Liver (tissue), 9 donors: ENCODE results near the gene EXOSC5. TPM values are rescaled to one million over a fixed set of nuclear protein-coding genes. Genes with fewer than 3 reads are reported as not detected.

Source experiments
- DNase-seq: peaks from one replicate; pipeline ENCODE4 v3.0.0-alpha.2; 2017; ENCODE audit warnings: low spot score
- H3K27ac ChIP-seq, 2 donors: one replicate each; pipeline ENCODE4 v1.7.0; 2013; ENCODE audit warnings: inconsistent platforms in 2 of 2, low read length in 2 of 2, control low read depth in 1 of 2, low read depth in 1 of 2, mild to moderate bottlenecking in 1 of 2
- H3K27me3 ChIP-seq, 4 donors: one replicate each; pipeline versions ENCODE4 v1.6.1 to v1.7.0; 2013; ENCODE audit warnings: low read length in 3 of 4, inconsistent platforms in 1 of 4, mild to moderate bottlenecking in 1 of 4, moderate library complexity in 1 of 4; ENCODE audit not compliant: control insufficient read depth in 4 of 4, insufficient read depth in 4 of 4
- H3K36me3 ChIP-seq, 4 donors: one replicate each; pipeline versions ENCODE4 v1.6.1 to v1.7.0; 2013; ENCODE audit warnings: low read length in 3 of 4, mild to moderate bottlenecking in 3 of 4, low read depth in 1 of 4, moderate library complexity in 1 of 4; ENCODE audit not compliant: control insufficient read depth in 4 of 4, insufficient read depth in 3 of 4
- H3K4me1 ChIP-seq, 4 donors: one replicate each; pipeline versions ENCODE4 v1.6.1 to v1.7.0; 2013; ENCODE audit warnings: low read length in 3 of 4, mild to moderate bottlenecking in 3 of 4, moderate library complexity in 1 of 4; ENCODE audit not compliant: control insufficient read depth in 4 of 4, insufficient read depth in 4 of 4
- H3K4me3 ChIP-seq, 3 donors: one replicate each; pipeline versions ENCODE4 v1.6.1 to v1.7.0; 2013; ENCODE audit warnings: low read length in 3 of 3, control low read depth in 1 of 3, low read depth in 1 of 3, mild to moderate bottlenecking in 1 of 3
- H3K9ac ChIP-seq, 2 donors: one replicate each; pipeline ENCODE4 v1.7.0; 2013; ENCODE audit warnings: low read length in 2 of 2, mild to moderate bottlenecking in 2 of 2, moderate library complexity in 2 of 2, control low read depth in 1 of 2, low read depth in 1 of 2
- H3K9me3 ChIP-seq, 4 donors: one replicate each; pipeline versions ENCODE4 v1.6.1 to v1.7.0; 2013; ENCODE audit warnings: low read length in 3 of 4; ENCODE audit not compliant: control insufficient read depth in 4 of 4
- ATF3 ChIP-seq: IDR thresholded peaks from 2 replicates; pipeline ENCODE4 v1.6.1; 2016; ENCODE audit warnings: antibody characterized with exemption
- CTCF ChIP-seq: fragments of 150-350 bp; IDR thresholded peaks from 2 replicates; pipeline ENCODE4 v1.5.1; 2017; ENCODE audit warnings: improper control_type of control experiment, low read depth, low read length; ENCODE audit not compliant: missing input control
- EGR1 ChIP-seq, 2 donors: IDR thresholded peaks; 2 replicates each; pipeline ENCODE4 v1.6.1; 2016 to 2018; ENCODE audit warnings: antibody characterized with exemption in 2 of 2, low read depth in 2 of 2
- FOXA1 ChIP-seq: IDR thresholded peaks from 2 replicates; pipeline ENCODE4 v1.6.1; 2016; ENCODE audit warnings: antibody characterized with exemption
- FOXA2 ChIP-seq: IDR thresholded peaks from 2 replicates; pipeline ENCODE4 v1.6.1; 2016; ENCODE audit warnings: antibody characterized with exemption
- GABPA ChIP-seq, 2 donors: IDR thresholded peaks in 1 of 2; conservative IDR thresholded peaks in 1 of 2; 2 replicates each; pipeline ENCODE4 v1.6.1; 2016; ENCODE audit warnings: antibody characterized with exemption in 2 of 2, mild to moderate bottlenecking in 1 of 2, moderate library complexity in 1 of 2
- HNF4A ChIP-seq, 2 donors: conservative IDR thresholded peaks; 2 replicates each; pipeline ENCODE4 v1.6.1; 2016; ENCODE audit warnings: antibody characterized with exemption in 2 of 2, mild to moderate bottlenecking in 2 of 2
- HNF4G ChIP-seq: IDR thresholded peaks from 2 replicates; pipeline ENCODE4 v1.6.1; 2016; ENCODE audit warnings: antibody characterized with exemption
- JUND ChIP-seq, 2 donors: IDR thresholded peaks; 2 replicates each; pipeline ENCODE4 v1.6.1; 2016; ENCODE audit warnings: antibody characterized with exemption in 2 of 2
- MAX ChIP-seq: IDR thresholded peaks from 2 replicates; pipeline ENCODE4 v1.6.1; 2016; ENCODE audit warnings: antibody characterized with exemption
- NR2F2 ChIP-seq: IDR thresholded peaks from 2 replicates; pipeline ENCODE4 v1.6.1; 2016; ENCODE audit warnings: antibody characterized with exemption
- RAD21 ChIP-seq, 2 donors: IDR thresholded peaks; 2 replicates each; pipeline ENCODE4 v1.6.1; 2016; ENCODE audit warnings: antibody characterized with exemption in 2 of 2, mild to moderate bottlenecking in 2 of 2
- REST ChIP-seq: IDR thresholded peaks from 2 replicates; pipeline ENCODE4 v1.6.1; 2016; ENCODE audit warnings: antibody characterized with exemption, mild to moderate bottlenecking
- RXRA ChIP-seq, 2 donors: IDR thresholded peaks; 2 replicates each; pipeline ENCODE4 v1.6.1; 2017 to 2018; ENCODE audit warnings: antibody characterized with exemption in 2 of 2, mild to moderate bottlenecking in 1 of 2
- SP1 ChIP-seq: IDR thresholded peaks from 2 replicates; pipeline ENCODE4 v1.6.1; 2018; ENCODE audit warnings: antibody characterized with exemption, mild to moderate bottlenecking
- YY1 ChIP-seq: IDR thresholded peaks from 2 replicates; pipeline ENCODE4 v1.6.1; 2016; ENCODE audit warnings: antibody characterized with exemption, mild to moderate bottlenecking
- ZBTB33 ChIP-seq: IDR thresholded peaks from 2 replicates; pipeline ENCODE4 v1.6.1; 2016; ENCODE audit warnings: antibody characterized with exemption
- WGBS: extraction: QIAGEN DNeasy Blood & Tissue Kit; methylation state at CpG from one replicate; pipeline ENCODE4 v1.1.7; 2013; 5-methylcytosine and 5-hydroxymethylcytosine counted together
- polyA plus RNA-seq, 2 donors: library from polyadenylated mRNA; stranded (reverse) in 1 of 2; unstranded in 1 of 2; fragments of 200-250 nt in 1 of 2; fragments of >200 nt in 1 of 2; fragmentation: Nextera tagmentation in 1 of 2; extraction: Ambion mirVana in 1 of 2; gene quantifications; one replicate each; pipeline versions ENCODE4 v1.2.1 to v1.2.3, GENCODE V29; 2013 to 2015
- total RNA-seq, 2 donors: library from RNA; depleted of rRNA; stranded (reverse); fragments of >200 nt; gene quantifications; one replicate each; pipeline ENCODE4 v1.2.3, GENCODE V29; 2014
- donor health status: healthy.
- donor health status: healthy.
- donor health status: healthy.
- donor health status: healthy.
- donor health status: healthy.

EXOSC5 gene
- total and polyA plus RNA-seq, 4 donors, result 8.3 to 26.7 (median 18.9) TPM

- no peak for TF ChIP-seq CTCF
- TF ChIP-seq HNF4A (conservative IDR thresholded peaks at IDR 0.05), result no peak
- TF ChIP-seq GABPA (IDR thresholded peaks at IDR 0.05 in 1 of 2, conservative IDR thresholded peaks at IDR 0.05 in 1 of 2), result no peak
- TF ChIP-seq NR2F2, result no peak
Observed at GRCh38 chr19:41415154-41415571, 18.0 kb upstream of the EXOSC5 start (continued).

GRCh38 chr19:41414461-41414860, 17.3 kb upstream of the EXOSC5 start:
- WGBS, result 92% methylated on average over 9 of the region's 9 CpGs
- no peak for DNase-seq
- H3K9me3 ChIP-seq, result no peaks in the 10 kb centered on the region
- peaks cover under 1 to 8% (median 3%) of the 10 kb centered on the region in 4 donors for H3K4me1 ChIP-seq
- no peak overlapping the region for H3K27ac ChIP-seq
- no peak overlapping the region for H3K4me3 ChIP-seq
- no peak for TF ChIP-seq FOXA1
- no peak for TF ChIP-seq NR2F2
- no peak for TF ChIP-seq JUND (IDR thresholded peaks at IDR 0.05)
- TF ChIP-seq HNF4A (conservative IDR thresholded peaks at IDR 0.05), result no peak
- no peak for TF ChIP-seq GABPA (IDR thresholded peaks at IDR 0.05 in 1 of 2, conservative IDR thresholded peaks at IDR 0.05 in 1 of 2)
- no peak for TF ChIP-seq EGR1 (IDR thresholded peaks at IDR 0.05; ENCODE audit: low read depth in 2 of 2)
- no peak for TF ChIP-seq ZBTB33
- no peak for TF ChIP-seq ATF3
- TF ChIP-seq HNF4G, result no peak
- no peak for TF ChIP-seq REST
- TF ChIP-seq CTCF, result no peak
- TF ChIP-seq RAD21 (IDR thresholded peaks at IDR 0.05), result no peak
- no peak for TF ChIP-seq FOXA2
- TF ChIP-seq MAX, result no peak
- no peak for TF ChIP-seq RXRA (IDR thresholded peaks at IDR 0.05)
- no peak for TF ChIP-seq SP1
- TF ChIP-seq YY1, result no peak
- H3K27me3 ChIP-seq, result no peaks in the 10 kb centered on the region
- H3K36me3 ChIP-seq, result peaks cover 9 to 61% (median 33%) of the 10 kb centered on the region in 4 donors
- no peak overlapping the region for H3K9ac ChIP-seq
